H1 (cell line): ENCODE results near the gene CASZ1. TPM values are rescaled to one million over a fixed set of nuclear protein-coding genes. Genes with fewer than 3 reads are reported as not detected.

Experiments
- CTCF ChIA-PET: fragments of 300-600 bp; sonication (Branson Sonifier 250); formaldehyde crosslinking; loops from one replicate; lab custom pipeline; 2021; ENCODE audit not compliant: partially characterized antibody; lab: Charles Lee
- POLR2A ChIA-PET: fragments of 300-600 bp; sonication (Branson Sonifier 250); formaldehyde crosslinking; loops from one replicate; lab custom pipeline; 2021; ENCODE audit warnings: inconsistent platforms; ENCODE audit not compliant: partially characterized antibody; lab: Charles Lee
- DNase-seq, 2 experiments: peaks; one replicate each; pipeline versions ENCODE4 v3.0.0 to v3.0.0-alpha.2; 2010 to 2022; ENCODE audit warnings: low spot score in 2 of 2, low read depth in 1 of 2, mixed read lengths in 1 of 2
- FAIRE-seq: peaks from 2 replicates; lab custom pipeline; 2011; peaks lifted over from hg19 to GRCh38; lab: Jason Lieb, UNC
- H2AFZ ChIP-seq: 2 replicates; pipeline ENCODE4 v1.8.1; 2012; ENCODE audit warnings: low read length, inconsistent platforms
- H2AK5ac ChIP-seq: 2 replicates; pipeline ENCODE4 v1.6.1; 2013; ENCODE audit warnings: low read depth, low read length
- H2BK120ac ChIP-seq: replicated peaks from 2 replicates; pipeline ENCODE3; 2013; ENCODE audit warnings: low read depth, low read length, inconsistent platforms
- H2BK12ac ChIP-seq: 2 replicates; pipeline ENCODE4 v1.6.1; 2013; ENCODE audit warnings: low read depth, low read length
- H2BK15ac ChIP-seq: 2 replicates; pipeline ENCODE4 v1.6.1; 2013; ENCODE audit warnings: low read length
- H2BK20ac ChIP-seq: 2 replicates; pipeline ENCODE4 v1.6.1; 2013; ENCODE audit warnings: low read length
- H2BK5ac ChIP-seq: 2 replicates; pipeline ENCODE4 v1.6.1; 2013; ENCODE audit warnings: low read depth, low read length
- H3K14ac ChIP-seq: 2 replicates; pipeline ENCODE4 v1.6.1; 2013; ENCODE audit warnings: inconsistent platforms; ENCODE audit not compliant: insufficient read length
- H3K18ac ChIP-seq: 2 replicates; pipeline ENCODE4 v1.6.1; 2013; ENCODE audit warnings: low read length; ENCODE audit errors: extremely low read depth
- H3K23ac ChIP-seq: 2 replicates; pipeline ENCODE4 v1.6.1; 2013; ENCODE audit warnings: inconsistent platforms; ENCODE audit not compliant: insufficient read length
- H3K23me2 ChIP-seq: 2 replicates; pipeline ENCODE4 v1.6.1; 2013; ENCODE audit warnings: low read depth, low read length
- H3K27ac ChIP-seq: 2 replicates; pipeline ENCODE4 v1.6.1; 2011; ENCODE audit warnings: low read depth, low read length, inconsistent platforms
- H3K27me3 ChIP-seq, 4 experiments: replicated peaks in 1 of 4; 1 replicate in 1 of 4; 2 replicates in 3 of 4; pipeline versions ENCODE4 v1.6.1 to v1.8.1; 2011 to 2013; ENCODE audit warnings: low read length in 3 of 4, mild to moderate bottlenecking in 3 of 4, inconsistent platforms in 2 of 4, mixed read lengths in 2 of 4, moderate library complexity in 1 of 4; ENCODE audit not compliant: control insufficient read depth in 3 of 4, insufficient read depth in 3 of 4; ENCODE audit errors: extremely low read depth in 1 of 4
- H3K36me3 ChIP-seq, 4 experiments: 2 replicates each; pipeline versions ENCODE4 v1.6.1 to v1.8.1; 2011 to 2013; ENCODE audit warnings: mild to moderate bottlenecking in 4 of 4, low read length in 3 of 4, moderate library complexity in 2 of 4, control low read depth in 1 of 4, inconsistent platforms in 1 of 4; ENCODE audit not compliant: insufficient read depth in 4 of 4, control insufficient read depth in 2 of 4
- H3K4ac ChIP-seq: replicated peaks from 2 replicates; pipeline ENCODE3; 2013; ENCODE audit warnings: low read length, low read depth, mixed read lengths, inconsistent platforms; ENCODE audit not compliant: insufficient read length
- H3K4me1 ChIP-seq, 4 experiments: replicated peaks in 1 of 4; 1 replicate in 1 of 4; 2 replicates in 3 of 4; pipeline versions ENCODE4 v1.6.1 to v1.8.1; 2011 to 2013; ENCODE audit warnings: low read length in 3 of 4, inconsistent platforms in 2 of 4, mixed read lengths in 1 of 4; ENCODE audit not compliant: insufficient read depth in 4 of 4, control insufficient read depth in 3 of 4
- H3K4me2 ChIP-seq, 2 experiments: 2 replicates each; pipeline versions ENCODE4 v1.6.1 to v1.8.1; 2011 to 2013; ENCODE audit warnings: low read depth in 2 of 2, low read length in 2 of 2, control low read depth in 1 of 2, inconsistent platforms in 1 of 2, mild to moderate bottlenecking in 1 of 2; ENCODE audit not compliant: insufficient read depth in 1 of 2
- H3K4me3 ChIP-seq, 4 experiments: fragments of 200-600, 300-600 bp in 1 of 4; sonication (generic), shearing (Covaris generic), sonication (Bioruptor Twin) in 1 of 4; 2 replicates each; pipeline versions ENCODE4 v1.5.1 to v1.8.1; 2011 to 2016; ENCODE audit warnings: low read length in 4 of 4, low read depth in 3 of 4, control low read depth in 2 of 4, inconsistent platforms in 2 of 4, mild to moderate bottlenecking in 2 of 4, mixed read lengths in 1 of 4, moderate library complexity in 1 of 4; ENCODE audit not compliant: insufficient read depth in 2 of 4; ENCODE audit errors: extremely low read depth in 1 of 4
- H3K56ac ChIP-seq: replicated peaks from 2 replicates; pipeline ENCODE3; 2013; ENCODE audit warnings: low read depth, mild to moderate bottlenecking, mixed read lengths, low read length, inconsistent platforms; ENCODE audit not compliant: insufficient read length
- H3K79me1 ChIP-seq: 2 replicates; pipeline ENCODE4 v1.6.1; 2013; ENCODE audit warnings: low read depth, low read length, control low read depth
- H3K79me2 ChIP-seq, 2 experiments: 2 replicates each; pipeline versions ENCODE4 v1.6.1 to v1.8.1; 2012 to 2013; ENCODE audit warnings: low read length in 2 of 2, mild to moderate bottlenecking in 2 of 2, inconsistent platforms in 1 of 2; ENCODE audit not compliant: insufficient read depth in 2 of 2, control insufficient read depth in 1 of 2
- H3K9ac ChIP-seq, 4 experiments: replicated peaks in 1 of 4; 1 replicate in 1 of 4; 2 replicates in 3 of 4; pipeline versions ENCODE4 v1.6.1 to v1.8.1; 2011 to 2013; ENCODE audit warnings: low read depth in 3 of 4, low read length in 3 of 4, control low read depth in 2 of 4, mild to moderate bottlenecking in 2 of 4, moderate library complexity in 2 of 4, inconsistent platforms in 1 of 4; ENCODE audit errors: extremely low read depth in 1 of 4
- H3K9me3 ChIP-seq, 2 experiments: 2 replicates each; pipeline versions ENCODE4 v1.6.1 to v1.8.1; 2012 to 2013; ENCODE audit warnings: mild to moderate bottlenecking in 2 of 2, moderate library complexity in 2 of 2, control low read depth in 1 of 2, inconsistent platforms in 1 of 2, low read depth in 1 of 2, low read length in 1 of 2, mixed read lengths in 1 of 2; ENCODE audit not compliant: insufficient read depth in 2 of 2
- H4K20me1 ChIP-seq, 2 experiments: replicated peaks in 1 of 2; 2 replicates each; pipeline versions ENCODE3 to v1.8.1; 2011 to 2013; ENCODE audit warnings: inconsistent platforms in 2 of 2, low read length in 2 of 2, mild to moderate bottlenecking in 1 of 2; ENCODE audit not compliant: insufficient read depth in 2 of 2, control insufficient read depth in 1 of 2
- H4K5ac ChIP-seq: 2 replicates; pipeline ENCODE4 v1.6.1; 2013; ENCODE audit warnings: low read length, low read depth, mixed read lengths, inconsistent platforms; ENCODE audit not compliant: insufficient read length
- H4K8ac ChIP-seq: 2 replicates; pipeline ENCODE4 v1.8.0; 2013; ENCODE audit warnings: mild to moderate bottlenecking, moderate library complexity, low read length, inconsistent platforms; ENCODE audit not compliant: insufficient read depth; ENCODE audit errors: extremely low read depth
- H4K91ac ChIP-seq: replicated peaks from 2 replicates; pipeline ENCODE3; 2013; ENCODE audit warnings: low read length, mixed read lengths, inconsistent platforms; ENCODE audit not compliant: insufficient read length
- ASH2L ChIP-seq: fragments of 200-600, 300-600 bp; sonication (generic); IDR thresholded peaks from one replicate; pipeline ENCODE4 v1.7.1; 2017; ENCODE audit warnings: low read length
- ATF3 ChIP-seq: IDR thresholded peaks from 2 replicates; pipeline ENCODE4 v1.6.1; 2011; ENCODE audit warnings: low read depth, mild to moderate bottlenecking, low read length; ENCODE audit not compliant: insufficient read depth
- BRCA1 ChIP-seq: IDR thresholded peaks from 2 replicates; pipeline ENCODE4 v1.6.1; 2012; ENCODE audit warnings: low read depth, low read length, improper control_type of control experiment
- CBX8 ChIP-seq: fragments of 300-800, 300-1000 bp; sonication (generic); IDR thresholded peaks from 2 replicates; pipeline ENCODE4 v1.7.1; 2016; ENCODE audit warnings: low read depth, low read length, borderline replicate concordance
- CREB1 ChIP-seq: IDR thresholded peaks from 2 replicates; pipeline ENCODE4 v1.6.1; 2012; ENCODE audit warnings: inconsistent platforms
- FOSL1 ChIP-seq: IDR thresholded peaks from 2 replicates; pipeline ENCODE4 v1.6.1; 2011; ENCODE audit warnings: mild to moderate bottlenecking, low read depth, low read length, moderate library complexity; ENCODE audit not compliant: insufficient read depth
- HDAC6 ChIP-seq: IDR thresholded peaks from one replicate; pipeline ENCODE4 v1.7.1; 2012; ENCODE audit warnings: low read depth, mild to moderate bottlenecking, inconsistent platforms, low read length, moderate library complexity
- RAD21 ChIP-seq, 2 experiments: IDR thresholded peaks in 1 of 2; conservative IDR thresholded peaks in 1 of 2; 2 replicates each; pipeline ENCODE4 v1.6.1; 2011; ENCODE audit warnings: low read depth in 2 of 2, low read length in 2 of 2, improper control_type of control experiment in 1 of 2, inconsistent platforms in 1 of 2, mild to moderate bottlenecking in 1 of 2, moderate library complexity in 1 of 2
- RXRA ChIP-seq: IDR thresholded peaks from 2 replicates; pipeline ENCODE4 v1.6.1; 2011; ENCODE audit warnings: low read depth, mild to moderate bottlenecking, low read length, moderate library complexity; ENCODE audit not compliant: insufficient read depth
- SAP30 ChIP-seq: fragments of 300-600 bp; sonication (generic); IDR thresholded peaks from 2 replicates; pipeline ENCODE4 v1.7.1; 2012; ENCODE audit warnings: low read length, moderate library complexity, mild to moderate bottlenecking, inconsistent platforms; ENCODE audit not compliant: insufficient read depth, insufficient replicate concordance
- TAF1 ChIP-seq: IDR thresholded peaks from 2 replicates; pipeline ENCODE4 v1.6.1; 2011; ENCODE audit warnings: mild to moderate bottlenecking, low read depth, low read length
- USF2 ChIP-seq: IDR thresholded peaks from 2 replicates; pipeline ENCODE4 v1.6.1; 2011; ENCODE audit warnings: low read length, improper control_type of control experiment
- WGBS, 2 experiments: shearing (Covaris generic) in 1 of 2; methylation state at CpG; one replicate each; pipeline versions ENCODE4 v1.1.6 to v1.1.7; 2013 to 2015; ENCODE audit warnings: low lambda C conversion rate in 2 of 2, mixed read lengths in 2 of 2, inconsistent platforms in 1 of 2, low coverage in 1 of 2, missing lambda C conversion rate in 1 of 2; ENCODE audit not compliant: insufficient replicate concordance in 2 of 2, insufficient coverage in 1 of 2, insufficient read length in 1 of 2; ENCODE audit errors: extremely low coverage in 1 of 2, missing lambda C conversion rate in 1 of 2; 5-methylcytosine and 5-hydroxymethylcytosine counted together
- polyA plus RNA-seq, 7 experiments: library from polyadenylated mRNA; depleted of rRNA in 3 of 7; stranded (reverse) in 5 of 7; unstranded in 2 of 7; fragments of >200 nt in 5 of 7; fragments of 200-250 nt in 2 of 7; gene quantifications; 1 replicate in 5 of 7; 2 replicates in 1 of 7; 4 replicates in 1 of 7; pipeline versions ENCODE4 v1.2.1 to v1.2.3, GENCODE V29; 2011 to 2013; ENCODE audit warnings: missing spikeins in 2 of 7, mixed read lengths in 2 of 7
- total RNA-seq: library from RNA; stranded (reverse); fragmentation: NEBNext Ultra II Directional; extraction: Animal tissue kit (Norgen Biotek cat#: 25700); gene quantifications from 2 replicates; pipeline ENCODE4 v1.2.1, GENCODE V29; 2021

Gene CASZ1
- total and polyA plus RNA-seq, 2 of the 8 experiments (the other 6 are each of a cell fraction or from before 2014, with no cell fraction given), result 4.4 to 7.7 TPM

GRCh38 chr1:10616696-10617095 lies 179.8 kb downstream of the CASZ1 start:
- Histone ChIP-seq H2BK15ac (no peak overlapping the region), H3K14ac (no peak overlapping the region), H2AK5ac (no peak overlapping the region), H4K20me1 (no peaks in the 10 kb centered on the region), H4K5ac (no peak overlapping the region), H3K4ac (no peak overlapping the region), H3K23ac (no peak overlapping the region), H3K56ac (no peak overlapping the region), H3K27ac (no peak overlapping the region), H2BK20ac (no peak overlapping the region), H2BK12ac (no peak overlapping the region), H3K23me2 (no peaks in the 10 kb centered on the region), H3K4me2 (no peak overlapping the region), H3K9ac (no peak overlapping the region), H4K91ac (no peak overlapping the region), H3K9me3 (no peaks in the 10 kb centered on the region), H2BK120ac (no peak overlapping the region), H3K4me1 (peaks cover 0 to 11% (median 3%) of the 10 kb centered on the region in 4 experiments; a peak in 3 of 7 replicates), H4K8ac (no peak overlapping the region; the same call in 1 of the 2 replicates), H3K79me2 (no peaks in the 10 kb centered on the region), H3K4me3 (no peak overlapping the region), H2BK5ac (0 out of 2 replicates have a peak overlapping the region, but pooled peaks have one; percentile 12), H3K79me1 (peaks cover 9% of the 10 kb centered on the region), H3K18ac (no peak overlapping the region), H3K27me3 (no peaks in the 10 kb centered on the region), H3K36me3 (no peaks in the 10 kb centered on the region), H2AFZ (no peak overlapping the region)
- WGBS, 2 experiments, result 91% methylated on average over 15 of the region's 15 CpGs; no CpG with 5 or more reads in 1 of the 2 experiments
- ChIA-PET CTCF (interaction anchor here (1.0 to 1.1 kb wide), 2 partner anchors 11 to 13 kb away, joined by 3 to 4 read pairs; no protein-coding TSS in a partner anchor), POLR2A (no interaction called here)
- FAIRE-seq, result no peak
- DNase-seq, result no peak
- no peak for TF ChIP-seq RAD21 (IDR thresholded peaks at IDR 0.05 in 1 of 2, conservative IDR thresholded peaks at IDR 0.05 in 1 of 2; ENCODE audit: low read depth in 2 of 2, low read length in 2 of 2)
- no peak for TF ChIP-seq CREB1
- TF ChIP-seq USF2, result no peak
- TF ChIP-seq ATF3, result no peak
- no peak for TF ChIP-seq ASH2L
- no peak for TF ChIP-seq BRCA1
- TF ChIP-seq TAF1, result no peak
- TF ChIP-seq CBX8, result no peak
- TF ChIP-seq HDAC6, result no peak
- TF ChIP-seq RXRA, result no peak
- TF ChIP-seq FOSL1, result no peak
- no peak for TF ChIP-seq SAP30
